Skeletal muscle cell (primary cell): Measurements from ENCODE around the gene SPG7.

ENCODE experiments used
- DNase-seq: peaks from one replicate; pipeline ENCODE4 v3.0.0-alpha.2; 2010; ENCODE audit warnings: low read depth
- H3K4me3 ChIP-seq: 2 replicates; pipeline ENCODE4 v1.5.1; 2011; ENCODE audit warnings: low read depth, mild to moderate bottlenecking, control low read depth, low read length, moderate library complexity

The SPG7 gene

DNA sequence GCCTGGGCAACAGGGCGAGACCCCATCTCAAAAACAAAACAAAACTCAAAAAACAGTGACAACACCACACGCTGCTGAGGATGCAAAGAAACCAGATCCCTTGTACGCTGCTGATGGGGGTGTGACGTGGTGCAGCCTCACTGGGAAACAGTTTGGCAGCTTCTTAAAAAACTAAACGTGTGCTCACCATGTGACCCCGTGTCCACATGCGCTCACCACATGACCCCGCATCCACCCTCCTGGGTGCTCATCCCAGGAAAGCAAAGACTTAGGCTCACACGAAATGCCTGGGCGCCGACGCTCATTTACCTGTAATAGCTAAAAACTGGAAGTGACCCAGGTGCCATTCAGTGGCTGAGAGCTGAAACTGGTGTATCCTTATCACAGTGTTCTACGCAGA is 32.4 kb downstream of the SPG7 start:
- no peak for DNase-seq
- H3K4me3 ChIP-seq = no peak overlapping the region

- no peak for DNase-seq
- no peak overlapping the region for H3K4me3 ChIP-seq
These were observed 33.6 kb downstream of the SPG7 start for GRCh38 chr16:89541792-89542191.

DNA sequence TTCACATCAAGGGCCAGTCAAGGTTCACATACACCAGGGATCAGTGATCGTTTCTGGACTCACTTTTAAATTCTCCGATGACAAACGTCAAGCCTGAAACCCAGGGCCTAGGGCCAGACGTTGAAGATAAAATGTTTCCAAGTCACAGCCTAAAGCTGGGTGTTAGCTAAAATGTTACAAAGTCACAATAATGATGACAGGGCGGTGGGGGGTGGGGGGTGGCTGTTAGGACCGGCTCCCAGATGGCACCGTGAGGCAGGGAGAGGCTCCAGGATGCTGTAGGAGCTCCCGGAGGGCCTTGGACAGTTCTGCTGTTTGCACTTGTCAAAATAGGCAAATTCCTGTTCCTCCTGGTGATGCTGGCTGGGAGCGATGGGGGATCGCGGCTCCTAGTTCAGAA is 35.9 kb downstream of the SPG7 start:
- no peak overlapping the region for H3K4me3 ChIP-seq
- no peak for DNase-seq

- DNase-seq = no peak
- no peak overlapping the region for H3K4me3 ChIP-seq
These were observed 36.5 kb downstream of the SPG7 start for GRCh38 chr16:89544713-89545043.

DNA sequence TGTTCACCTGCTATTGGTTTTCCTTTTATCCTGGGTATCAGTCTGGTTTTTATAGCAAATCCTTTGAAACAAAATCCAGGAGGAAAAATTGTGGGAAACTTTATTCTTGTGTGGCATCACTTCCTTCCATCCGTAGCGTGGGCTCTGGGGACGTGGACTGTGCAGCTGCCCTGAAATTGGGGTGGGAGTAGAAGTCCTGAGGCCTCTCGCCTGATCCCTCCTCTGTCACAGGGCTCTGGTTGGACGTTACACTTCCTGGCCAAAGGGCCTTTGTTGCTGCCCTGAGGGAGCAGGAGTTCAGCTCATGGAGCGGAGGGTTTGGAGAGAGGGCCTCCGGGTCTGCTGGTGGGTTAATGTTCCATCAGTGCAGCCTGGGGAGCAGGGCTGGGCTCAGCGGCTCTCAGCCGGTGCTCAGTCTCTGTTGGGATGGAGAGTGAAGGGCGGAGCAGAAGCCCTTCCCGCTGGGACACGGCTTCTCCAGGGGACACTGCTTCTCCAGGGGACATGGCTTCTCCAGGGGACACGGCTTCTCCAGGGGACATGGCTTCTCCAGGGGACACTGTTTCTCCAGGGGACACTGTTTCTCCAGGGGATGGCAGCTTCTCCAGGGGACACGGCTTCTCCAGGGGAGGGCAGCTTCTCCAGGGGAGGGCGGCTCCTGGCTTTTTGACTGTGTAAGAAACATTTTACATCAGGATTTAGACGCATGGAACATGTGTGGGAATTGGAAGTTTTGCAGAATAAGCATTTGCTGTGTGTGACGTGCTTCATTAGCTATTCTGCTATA is 37.0 kb downstream of the SPG7 start:
- H3K4me3 ChIP-seq = no peak overlapping the region
- DNase-seq = no peak

- DNase-seq = no peak
- H3K4me3 ChIP-seq = no peak overlapping the region
These were observed 37.8 kb downstream of the SPG7 start for GRCh38 chr16:89545831-89546574.

DNA sequence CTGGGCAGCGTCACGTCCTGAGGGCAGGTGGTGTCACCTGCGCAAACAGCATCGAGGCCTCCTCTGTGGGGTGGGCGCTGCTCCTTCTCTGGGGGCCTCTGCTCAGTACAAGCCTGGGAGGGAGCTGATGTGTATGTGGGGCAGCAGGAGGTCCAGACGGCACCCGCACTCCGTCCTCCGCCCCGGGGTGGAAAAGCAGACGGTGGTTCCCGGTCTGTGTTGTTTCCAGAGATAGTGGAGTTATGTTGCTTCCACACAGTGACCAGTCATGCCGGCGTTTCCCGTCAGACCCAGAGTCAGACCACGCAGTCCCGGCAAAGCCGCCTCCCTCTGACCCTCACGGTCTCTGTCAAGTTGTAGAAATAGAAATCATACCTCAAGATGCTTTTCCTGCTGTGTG is 38.6 kb downstream of the SPG7 start:
- H3K4me3 ChIP-seq = no peak overlapping the region
- no peak for DNase-seq

DNA sequence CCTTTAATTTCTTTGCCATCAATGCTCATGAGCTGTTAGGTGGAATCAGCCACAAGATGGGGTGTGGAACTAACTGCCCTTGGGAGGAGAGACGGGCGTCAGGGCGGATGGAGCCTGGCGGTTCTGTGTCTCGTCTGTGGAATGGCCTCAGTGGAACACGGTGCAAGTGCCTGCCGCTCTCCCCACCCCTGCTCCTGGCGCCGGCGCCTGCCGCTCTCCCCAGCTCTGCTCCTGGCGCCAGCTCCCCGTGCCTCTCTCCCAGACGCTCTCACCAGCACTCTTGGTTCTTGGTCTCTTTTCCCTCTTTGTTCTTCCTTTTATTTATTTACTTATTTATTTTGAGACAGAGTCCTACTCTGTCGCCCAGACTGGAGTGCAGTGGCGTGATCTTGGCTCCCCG is 39.1 kb downstream of the SPG7 start:
- H3K4me3 ChIP-seq = no peak overlapping the region
- DNase-seq = no peak

DNA sequence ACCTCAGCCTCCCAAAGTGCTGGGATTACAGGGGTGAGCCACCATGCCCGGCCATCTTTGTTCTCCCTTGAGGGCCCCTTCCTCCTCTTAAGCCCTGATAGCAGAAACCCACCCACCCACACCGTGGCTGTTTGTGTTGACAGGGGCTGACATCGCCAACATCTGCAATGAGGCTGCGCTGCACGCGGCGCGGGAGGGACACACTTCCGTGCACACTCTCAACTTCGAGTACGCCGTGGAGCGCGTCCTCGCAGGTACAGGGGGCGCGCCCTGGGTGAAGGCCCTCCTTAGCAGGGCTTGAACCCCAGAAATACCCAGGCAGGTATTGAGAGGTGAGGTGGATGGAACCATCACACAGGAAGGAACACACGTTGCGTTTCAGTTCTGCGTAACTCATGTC is 39.7 kb downstream of the SPG7 start:
- no peak overlapping the region for H3K4me3 ChIP-seq
- no peak for DNase-seq

DNA sequence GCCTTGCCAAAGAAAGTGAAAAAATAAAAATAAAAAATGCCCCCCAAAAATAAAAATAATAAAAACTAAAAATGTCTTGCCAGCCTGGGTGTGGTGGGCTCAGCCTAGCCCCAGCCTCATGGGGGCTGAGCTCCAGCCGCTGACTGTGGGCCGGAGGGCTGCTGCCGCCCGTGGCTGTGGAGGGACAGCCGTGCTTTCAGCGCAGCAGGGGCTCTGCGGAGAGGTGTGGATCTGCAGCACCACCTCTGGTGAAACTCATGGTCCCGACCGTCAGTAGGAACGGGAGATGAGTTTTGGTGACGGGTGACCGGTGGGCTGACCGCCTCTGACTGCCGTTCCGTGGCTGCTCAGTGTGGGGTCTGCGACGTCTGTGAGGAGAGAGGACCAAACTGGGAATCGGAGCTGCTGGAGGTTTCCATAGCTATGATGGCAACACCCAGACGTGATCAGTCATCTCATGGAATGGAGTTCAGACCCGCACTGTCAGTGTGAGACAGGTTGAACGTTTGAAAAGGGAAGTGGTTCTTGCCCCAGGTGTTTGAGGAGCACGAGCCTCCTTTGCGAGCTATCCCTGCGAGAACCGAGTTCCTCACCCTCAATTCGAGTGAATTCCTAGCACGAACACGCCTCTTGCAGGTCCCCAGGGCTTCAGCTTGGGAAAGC is 40.3 kb downstream of the SPG7 start:
- H3K4me3 ChIP-seq = no peak overlapping the region
- no peak for DNase-seq

- no peak for DNase-seq
- H3K4me3 ChIP-seq = no peak overlapping the region
These were observed 41.0 kb downstream of the SPG7 start for GRCh38 chr16:89549007-89549700.

GRCh38 chr16:89550421-89551007 is 42.3 kb downstream of the SPG7 start:
- DNase-seq = no peak
- H3K4me3 ChIP-seq = no peak overlapping the region

DNA sequence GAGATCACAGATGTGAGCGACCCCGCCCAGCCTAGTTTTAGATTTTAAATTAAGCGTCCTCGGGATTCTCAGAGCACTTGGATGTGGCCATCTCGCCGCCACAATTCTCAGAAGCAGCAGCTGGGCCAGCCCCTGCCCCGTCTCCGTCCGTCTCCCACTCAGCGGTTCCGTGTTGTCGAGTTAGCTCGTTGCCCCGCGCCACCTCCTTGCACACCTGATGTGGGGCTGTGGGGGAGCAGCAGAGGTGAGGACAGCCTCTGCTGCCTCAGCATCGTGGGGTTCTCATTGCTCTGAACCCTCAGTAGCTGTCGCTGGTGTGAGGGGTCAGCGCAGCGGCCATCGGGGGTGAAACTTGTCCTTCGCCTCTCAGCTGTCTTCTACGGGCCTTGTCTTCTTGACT is 44.1 kb downstream of the SPG7 start:
- DNase-seq = no peak
- no peak overlapping the region for H3K4me3 ChIP-seq

DNA sequence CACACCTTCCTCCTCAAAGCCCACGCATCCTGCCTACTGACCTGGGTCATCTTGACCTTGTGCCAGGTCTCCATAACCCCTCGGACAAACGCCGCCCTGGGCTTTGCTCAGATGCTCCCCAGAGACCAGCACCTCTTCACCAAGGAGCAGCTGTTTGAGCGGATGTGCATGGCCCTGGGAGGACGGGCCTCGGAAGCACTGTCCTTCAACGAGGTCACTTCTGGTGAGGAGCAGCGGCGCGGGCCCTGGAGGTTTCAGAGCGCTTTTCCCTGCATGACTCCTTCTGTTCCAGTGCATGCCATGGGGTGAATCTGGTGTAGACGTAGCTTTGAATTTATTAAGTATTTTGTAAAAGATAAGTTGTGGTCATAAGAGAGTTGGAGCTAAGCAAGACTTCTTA is 44.7 kb downstream of the SPG7 start:
- DNase-seq = no peak
- no peak overlapping the region for H3K4me3 ChIP-seq

DNA sequence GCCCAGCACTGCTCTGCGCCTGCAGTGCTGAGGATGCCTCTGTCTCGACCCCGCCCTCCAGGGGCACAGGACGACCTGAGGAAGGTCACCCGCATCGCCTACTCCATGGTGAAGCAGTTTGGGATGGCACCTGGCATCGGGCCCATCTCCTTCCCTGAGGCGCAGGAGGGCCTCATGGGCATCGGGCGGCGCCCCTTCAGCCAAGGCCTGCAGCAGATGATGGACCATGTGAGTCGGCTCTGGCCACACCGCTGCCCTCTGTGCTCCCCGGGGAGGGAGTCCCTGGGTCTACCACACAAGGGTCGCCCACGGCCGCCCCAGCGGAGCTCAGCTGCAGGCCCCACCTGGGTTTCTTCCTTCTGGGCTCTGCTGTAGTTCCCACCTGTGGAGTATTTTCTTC is 45.5 kb downstream of the SPG7 start:
- no peak overlapping the region for H3K4me3 ChIP-seq
- no peak for DNase-seq

DNA sequence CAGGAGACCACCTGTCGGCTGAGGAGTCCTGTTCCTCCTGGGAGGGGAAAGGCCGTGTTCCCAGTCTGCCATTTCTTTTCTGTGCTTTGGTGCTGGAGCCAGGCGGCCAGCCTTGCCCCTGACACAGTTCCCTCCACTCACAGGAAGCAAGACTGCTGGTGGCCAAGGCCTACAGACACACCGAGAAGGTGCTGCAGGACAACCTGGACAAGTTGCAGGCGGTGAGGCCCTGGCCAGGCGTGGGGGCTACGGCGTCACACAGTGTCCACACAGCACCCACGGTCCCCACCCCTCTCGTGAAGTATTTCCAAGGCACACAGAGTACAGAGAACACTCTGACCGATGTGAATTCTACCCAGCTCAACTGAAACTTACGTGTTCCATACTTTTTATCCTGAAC is 46.1 kb downstream of the SPG7 start:
- no peak for DNase-seq
- no peak overlapping the region for H3K4me3 ChIP-seq

- no peak overlapping the region for H3K4me3 ChIP-seq
- DNase-seq = no peak
These were observed 47.1 kb downstream of the SPG7 start for GRCh38 chr16:89555265-89555664.

- DNase-seq = no peak
- H3K4me3 ChIP-seq = no peak overlapping the region
These were observed 47.6 kb downstream of the SPG7 start for GRCh38 chr16:89555780-89556179.

DNA sequence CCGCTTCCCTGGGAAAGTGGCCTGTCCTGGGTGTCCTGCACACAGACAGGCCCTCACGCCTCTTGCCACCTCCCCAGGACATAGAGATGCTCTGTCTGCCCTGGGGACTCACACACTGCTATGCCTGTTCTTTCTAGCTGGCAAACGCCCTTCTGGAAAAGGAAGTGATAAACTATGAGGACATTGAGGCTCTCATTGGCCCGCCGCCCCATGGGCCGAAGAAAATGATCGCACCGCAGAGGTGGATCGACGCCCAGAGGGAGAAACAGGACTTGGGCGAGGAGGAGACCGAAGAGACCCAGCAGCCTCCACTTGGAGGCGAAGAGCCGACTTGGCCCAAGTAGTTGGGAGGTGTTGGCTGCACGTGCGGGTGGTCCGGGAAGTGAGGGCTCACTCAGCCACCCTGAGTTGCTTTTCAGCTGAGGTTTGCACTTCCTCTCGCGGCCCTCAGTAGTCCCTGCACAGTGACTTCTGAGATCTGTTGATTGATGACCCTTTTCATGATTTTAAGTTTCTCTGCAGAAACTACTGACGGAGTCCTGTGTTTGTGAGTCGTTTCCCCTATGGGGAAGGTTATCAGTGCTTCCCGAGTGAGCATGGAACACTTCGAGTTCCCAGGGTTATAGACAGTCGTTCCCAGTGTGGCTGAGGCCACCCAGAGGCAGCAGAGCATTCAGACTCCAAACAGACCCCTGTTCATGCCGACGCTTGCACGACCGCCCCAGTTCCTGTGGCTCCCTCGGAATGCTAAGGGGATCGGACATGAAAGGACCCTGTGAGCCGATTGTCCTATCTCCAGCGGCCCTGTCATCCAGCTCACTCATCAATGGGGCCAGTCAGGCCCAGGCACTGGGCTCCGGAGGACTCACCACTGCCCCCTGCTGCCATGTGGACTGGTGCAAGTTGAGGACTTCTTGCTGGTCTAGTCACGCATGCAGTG is 48.8 kb downstream of the SPG7 start:
- no peak overlapping the region for H3K4me3 ChIP-seq
- no peak for DNase-seq
